Measurements from ENCODE around the gene TSPAN7.
A peak's percentile ranks its signal among the peaks of the same experiment; 100 is the strongest.

The TSPAN7 gene

DNA sequence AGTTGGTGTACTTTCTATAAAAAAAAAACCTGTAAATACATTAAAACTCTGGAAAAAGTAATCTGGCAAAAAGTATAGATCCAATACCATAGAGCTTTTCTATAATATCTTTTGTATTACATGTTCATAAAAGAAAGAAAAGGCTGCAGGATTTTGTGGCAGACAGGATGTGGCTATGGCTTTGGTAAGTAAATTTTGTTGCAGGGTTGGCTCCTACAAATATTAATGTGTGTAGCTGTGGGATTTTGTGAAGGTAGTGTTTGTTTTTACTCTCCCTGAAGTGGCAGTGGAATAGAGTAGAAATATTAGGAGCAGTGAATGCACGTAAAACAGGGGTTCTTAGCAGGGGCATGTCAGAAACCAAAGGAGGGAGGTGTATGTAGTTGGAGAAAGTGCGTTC lies 84.8 kb downstream of the TSPAN7 start:
- no peak for DNase-seq (ENCODE audit: low spot score)

DNA sequence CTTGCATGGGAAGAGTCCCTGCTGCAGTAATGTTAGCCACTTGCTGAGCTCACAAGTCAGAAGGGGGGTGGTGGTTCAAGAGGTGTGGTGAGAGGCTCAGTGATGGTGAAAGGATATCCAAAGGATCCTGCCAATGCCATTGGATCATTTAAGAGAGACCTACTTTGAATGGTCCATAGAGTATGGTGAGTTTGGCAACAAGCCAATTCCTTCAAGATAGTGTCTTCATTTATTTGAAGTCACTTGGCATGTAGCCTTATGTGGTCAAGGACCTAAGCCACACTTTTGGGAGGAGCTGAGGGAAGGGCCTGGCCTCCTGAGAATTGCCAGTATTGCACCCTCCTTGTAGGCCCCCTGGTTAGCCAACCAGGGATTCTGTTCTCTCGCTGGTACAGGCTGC lies 87.9 kb downstream of the TSPAN7 start:
- DNase-seq (ENCODE audit: low spot score), result no peak

DNA sequence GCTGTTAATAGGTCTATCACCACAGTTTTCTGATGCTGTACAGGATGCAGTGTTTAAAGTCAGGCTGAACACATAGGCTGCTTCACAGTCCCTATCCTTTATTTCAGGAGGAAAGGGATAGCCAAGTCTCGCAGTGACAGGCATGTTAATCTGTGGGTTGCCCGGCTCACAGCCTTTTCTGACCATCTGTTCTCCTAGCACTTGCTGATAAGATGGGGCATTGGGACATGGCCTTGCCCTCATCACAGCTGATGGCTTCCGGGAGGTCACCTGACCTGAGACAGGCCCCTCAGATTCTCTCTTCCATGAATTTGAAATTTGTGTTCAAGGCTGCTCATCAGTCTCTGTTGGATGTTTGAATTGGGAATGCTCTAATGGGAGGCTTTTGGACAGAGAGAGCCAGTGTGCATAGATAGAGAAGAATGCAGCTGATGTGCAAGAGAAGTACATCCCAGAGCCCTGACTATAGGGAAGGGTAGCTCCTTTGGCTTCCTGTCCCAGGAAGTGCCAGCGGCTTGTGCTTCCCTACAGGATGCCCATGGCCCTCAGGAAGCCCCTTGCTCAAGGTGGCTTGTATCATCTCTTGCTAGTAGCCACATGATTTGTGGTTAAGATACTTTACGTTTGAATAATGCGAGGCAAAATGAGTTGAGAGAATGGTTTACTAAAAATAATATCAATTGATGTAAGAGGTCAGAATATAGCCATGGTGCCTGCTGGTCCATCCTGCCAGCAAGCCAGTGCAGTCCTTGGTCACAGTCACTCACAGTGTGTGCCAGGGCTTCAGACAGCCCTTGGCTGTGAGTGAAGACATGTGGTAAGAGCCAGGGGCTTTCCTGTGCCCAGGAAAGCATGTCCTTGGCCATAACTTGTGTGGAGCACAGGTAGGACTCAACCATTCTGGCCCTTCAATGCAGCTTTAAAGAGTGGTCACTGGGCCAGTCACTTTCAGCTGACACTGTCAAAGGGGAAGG lies 88.6 kb downstream of the TSPAN7 start:
- peak; percentile 81 for DNase-seq (ENCODE audit: low spot score)

DNA sequence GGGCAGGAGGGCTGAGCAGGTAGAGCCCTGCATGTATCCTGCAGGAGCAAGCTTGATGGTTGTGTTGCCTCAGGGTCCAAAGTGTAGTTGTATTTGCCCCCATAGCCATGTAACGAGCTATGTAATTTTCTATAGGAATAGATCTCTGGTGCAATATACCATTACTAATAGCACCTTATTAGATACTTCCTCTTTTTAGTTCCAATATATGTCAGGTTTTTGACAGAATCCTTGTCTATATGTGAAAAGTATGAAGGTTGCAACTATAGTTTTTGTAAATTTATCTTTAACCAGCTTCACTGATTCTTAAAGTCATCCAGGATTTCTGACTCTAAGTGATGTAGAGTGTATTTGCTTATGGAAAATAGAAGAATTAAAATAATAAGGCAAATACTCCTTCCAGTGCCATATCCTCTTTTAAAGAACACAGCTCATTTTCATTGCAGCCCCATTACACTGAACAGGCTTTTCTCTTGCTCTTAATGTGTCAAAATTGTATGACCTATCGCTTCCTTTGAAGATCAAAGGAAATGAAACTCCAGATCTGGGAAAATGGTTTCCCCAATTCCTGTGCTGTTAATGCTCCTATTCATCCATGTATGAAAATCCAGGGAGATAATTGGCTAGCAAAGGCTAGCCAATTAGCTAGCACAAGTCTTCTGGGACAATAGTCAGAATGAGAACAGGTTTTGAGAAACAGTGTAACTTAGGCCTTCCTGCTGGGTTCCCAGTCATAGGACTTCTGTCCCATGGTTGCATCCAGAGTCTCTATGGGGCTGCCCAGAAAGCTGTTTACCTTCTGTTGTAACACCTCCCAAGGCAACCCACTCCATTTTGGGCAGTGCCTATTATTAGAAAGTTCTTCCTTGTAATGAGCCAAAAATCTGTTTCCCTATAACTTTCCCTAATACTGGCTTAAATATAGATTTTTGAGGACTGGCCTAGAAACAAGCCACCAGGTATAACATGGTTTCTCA lies 90.6 kb downstream of the TSPAN7 start:
- peak; percentile 31 for DNase-seq (ENCODE audit: low spot score)

DNA sequence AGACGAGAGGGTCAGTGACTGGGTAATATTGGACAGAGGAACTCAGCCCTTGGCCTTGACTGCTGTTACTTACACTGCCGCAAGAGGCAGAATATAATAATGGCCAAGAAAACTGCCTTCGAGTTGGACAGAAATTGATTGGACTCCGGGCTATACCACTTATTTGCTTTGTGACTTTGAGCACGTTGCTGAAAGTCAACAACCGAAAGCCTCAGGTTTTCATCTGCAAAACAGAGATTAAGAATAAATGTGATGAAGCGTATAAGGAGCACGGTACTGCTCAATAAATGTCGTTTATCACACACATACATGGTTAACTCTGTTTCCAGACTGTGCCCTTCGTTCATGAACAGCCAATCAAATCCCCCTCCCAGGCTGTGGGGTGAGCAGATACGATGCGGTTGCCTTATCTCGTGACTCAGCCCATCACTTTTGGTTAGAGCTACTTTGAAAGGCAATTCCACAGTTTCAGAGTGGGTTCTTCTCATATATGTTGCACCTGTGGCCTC lies 91.6 kb downstream of the TSPAN7 start:
- DNase-seq (ENCODE audit: low spot score), result no peak

DNA sequence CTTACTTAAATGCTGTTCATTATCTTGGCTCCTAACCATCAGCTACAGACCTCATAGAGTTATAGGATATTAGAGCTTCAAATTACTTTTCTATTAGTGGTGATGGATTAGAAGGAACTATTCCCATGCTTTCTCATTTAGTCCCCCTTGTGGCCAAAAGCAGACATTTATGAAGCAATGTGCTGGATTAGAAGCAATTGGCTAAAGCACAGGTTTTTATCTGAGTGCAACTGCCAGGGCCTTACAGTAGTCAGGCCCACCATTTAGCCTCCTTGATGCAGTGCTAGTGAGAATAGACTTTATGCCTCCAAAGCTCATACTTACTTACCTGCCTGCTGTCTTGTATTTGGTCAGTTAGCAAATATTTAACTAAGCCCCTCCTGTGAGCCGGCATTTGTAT lies 93.0 kb downstream of the TSPAN7 start:
- DNase-seq (ENCODE audit: low spot score), result peak; percentile 55

DNA sequence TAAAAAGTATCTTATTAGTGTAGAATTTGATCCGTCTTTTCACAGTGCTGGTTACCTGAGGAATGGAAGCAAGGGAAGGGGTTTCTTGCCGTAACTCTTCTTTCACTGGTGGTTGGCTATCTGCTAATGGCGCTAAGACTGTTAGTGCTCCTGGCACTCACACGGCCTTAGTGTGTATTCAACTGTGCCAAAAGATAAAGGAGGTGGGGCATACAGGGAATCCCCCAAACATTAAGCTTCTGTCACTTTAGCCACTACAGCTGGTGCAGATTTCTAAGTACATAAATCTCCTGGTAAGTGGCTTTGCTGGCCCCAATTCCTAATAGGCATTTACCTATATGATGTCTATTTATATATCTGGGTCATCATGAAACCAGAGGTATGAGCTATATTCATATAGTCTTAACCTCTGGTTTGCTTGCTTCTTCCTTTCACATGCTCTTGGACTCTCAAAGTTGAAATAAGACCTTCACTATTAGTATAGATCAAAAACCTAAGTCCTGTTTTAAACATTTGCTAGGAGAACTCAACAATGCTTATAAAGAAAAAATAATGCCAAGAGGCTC lies 95.1 kb downstream of the TSPAN7 start:
- no peak for DNase-seq (ENCODE audit: low spot score)

DNA sequence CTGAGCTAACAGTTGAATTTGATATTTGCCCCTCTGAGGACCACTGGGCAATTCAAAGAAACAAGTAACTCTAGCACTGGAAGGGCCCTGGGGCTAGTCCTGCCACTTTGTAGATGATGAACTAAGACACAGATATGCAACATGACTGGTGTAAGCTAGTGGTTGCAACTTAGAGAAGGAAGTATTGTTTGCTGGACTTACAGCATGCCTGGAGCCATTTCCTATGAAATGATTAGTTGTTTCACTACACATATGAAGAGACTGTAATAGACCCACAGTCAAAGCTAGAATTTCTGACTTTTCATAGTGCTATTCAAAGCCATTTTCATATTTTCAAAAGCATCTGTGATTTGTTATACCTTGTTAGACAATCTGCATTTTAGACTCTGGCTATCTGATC lies 96.2 kb downstream of the TSPAN7 start:
- no peak for DNase-seq (ENCODE audit: low spot score)

DNA sequence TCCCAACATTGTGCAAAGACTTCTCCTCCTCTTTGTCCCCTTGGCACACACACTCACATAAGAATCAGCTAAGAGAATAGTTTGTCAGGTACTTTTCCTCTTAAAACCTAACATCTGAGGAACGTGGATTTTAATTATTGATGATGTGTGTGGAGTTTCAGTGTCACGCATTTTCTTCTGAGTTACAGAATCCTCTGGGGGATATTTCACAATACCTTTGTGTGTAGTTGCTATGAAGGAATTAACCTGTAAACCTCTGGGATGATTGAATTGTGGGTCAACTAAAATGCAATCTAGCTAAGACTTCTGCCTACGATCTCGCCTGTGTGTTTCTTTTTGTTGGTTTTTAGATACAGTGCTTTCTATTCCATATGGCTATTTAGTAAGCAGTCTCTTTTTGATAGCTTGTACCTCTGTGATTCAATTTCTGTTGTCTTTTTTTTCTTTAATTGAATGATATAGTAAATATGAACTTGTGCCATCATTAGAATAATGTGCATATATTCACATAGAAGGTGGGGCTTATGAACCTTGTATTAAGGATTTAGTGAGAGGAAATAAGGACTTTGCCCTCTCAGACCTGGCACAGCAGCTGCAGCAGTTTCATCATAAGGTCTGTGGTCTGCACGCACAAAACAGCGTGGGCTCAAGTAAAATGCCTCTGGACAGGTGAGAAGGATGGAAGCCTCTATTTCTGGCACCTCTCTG lies 99.2 kb downstream of the TSPAN7 start:
- DNase-seq (ENCODE audit: low spot score), result no peak

DNA sequence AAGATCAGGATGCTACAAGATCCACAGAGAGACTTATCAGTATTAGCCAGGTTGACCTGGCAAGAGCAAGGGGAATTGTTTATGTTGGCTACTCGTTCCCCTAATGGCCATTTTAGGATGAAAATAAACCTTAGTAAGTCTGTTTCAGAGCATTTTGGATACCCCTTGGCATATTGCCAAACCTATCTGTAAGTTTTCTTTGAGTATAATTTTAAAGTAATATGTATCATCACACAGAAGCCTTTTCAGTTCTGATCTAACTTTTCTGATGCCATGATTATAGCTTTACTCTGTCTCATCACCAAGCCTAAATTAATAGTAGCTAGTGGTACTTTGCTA lies 99.7 kb downstream of the TSPAN7 start:
- DNase-seq (ENCODE audit: low spot score), result no peak

DNA sequence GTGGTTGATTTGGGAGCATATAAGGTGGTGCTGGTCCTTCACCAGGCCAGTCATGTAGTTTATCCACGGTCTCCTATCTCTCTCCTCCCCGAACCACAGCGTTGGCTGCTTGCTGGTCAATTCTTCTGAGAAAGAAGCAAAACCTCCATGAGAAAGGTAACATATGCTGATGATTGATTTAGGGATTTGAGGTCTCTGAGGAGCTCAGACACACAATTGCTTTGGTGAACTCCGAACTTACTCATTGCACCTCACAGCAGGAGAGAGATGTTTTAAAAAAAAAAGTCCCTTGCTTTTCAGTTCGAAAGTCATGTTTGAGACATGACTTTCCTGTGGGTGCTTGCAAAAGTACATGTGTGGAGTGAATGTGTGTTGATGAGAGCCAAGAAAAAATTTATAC lies 100.2 kb downstream of the TSPAN7 start:
- DNase-seq (ENCODE audit: low spot score), result no peak

DNA sequence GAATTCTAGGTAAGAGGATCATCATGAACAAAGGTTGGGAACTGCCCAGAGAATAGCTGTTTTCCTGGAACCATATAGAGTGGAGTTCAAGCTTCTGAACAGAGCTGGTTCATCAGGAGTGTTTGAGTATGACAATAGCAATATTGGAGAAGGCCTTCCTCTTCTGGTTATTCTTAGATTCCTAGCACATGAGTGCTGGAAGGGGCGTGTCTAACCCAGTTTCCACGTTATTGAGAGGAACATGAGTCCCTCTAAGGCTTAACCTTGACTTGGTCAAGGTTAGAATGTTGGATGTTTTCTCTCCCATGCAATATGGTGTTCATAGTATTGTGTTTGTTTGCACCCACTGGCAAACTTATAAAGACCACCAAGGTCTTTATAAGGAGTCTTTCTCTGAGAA lies 101.3 kb downstream of the TSPAN7 start:
- no peak for DNase-seq (ENCODE audit: low spot score)

DNA sequence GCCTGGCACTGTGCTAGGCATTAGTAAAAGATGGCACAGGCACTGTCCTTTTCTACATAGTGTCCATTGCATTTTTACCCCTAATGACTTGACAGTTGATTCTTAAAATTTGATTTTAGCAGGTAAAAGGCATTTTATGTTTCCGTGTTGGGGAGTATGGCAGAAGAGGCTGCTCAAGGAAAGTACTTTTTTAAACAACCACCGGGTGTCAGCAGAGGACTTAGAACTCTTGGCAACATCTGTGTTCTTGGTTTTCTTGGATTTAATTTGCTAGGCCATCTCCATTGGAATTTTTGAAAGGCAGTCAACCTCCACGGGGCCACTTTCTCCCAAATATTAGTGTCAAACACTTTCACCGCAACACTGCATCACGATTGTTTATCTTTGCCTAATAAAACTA lies 102.9 kb downstream of the TSPAN7 start:
- DNase-seq (ENCODE audit: low spot score), result peak; percentile 38

DNA sequence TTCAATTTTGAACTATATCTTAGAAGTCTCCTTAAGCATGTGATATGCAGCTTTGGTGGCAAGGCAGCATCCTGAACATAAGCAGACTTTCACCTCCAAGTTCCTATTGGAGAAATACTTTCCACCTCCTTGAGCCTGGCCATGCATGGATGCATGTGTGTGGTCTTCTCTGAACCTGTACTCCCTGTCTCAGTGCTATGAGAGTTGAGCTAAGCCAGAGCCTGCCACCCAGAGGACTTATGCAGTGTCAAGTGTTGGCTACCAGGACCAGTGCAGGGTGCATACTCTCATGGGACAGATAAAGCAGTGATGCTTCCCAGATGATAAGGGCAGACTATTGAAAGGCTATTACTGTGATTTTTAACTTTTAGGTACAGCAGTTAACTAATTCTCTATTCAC lies 105.6 kb downstream of the TSPAN7 start:
- no peak for DNase-seq (ENCODE audit: low spot score)

DNA sequence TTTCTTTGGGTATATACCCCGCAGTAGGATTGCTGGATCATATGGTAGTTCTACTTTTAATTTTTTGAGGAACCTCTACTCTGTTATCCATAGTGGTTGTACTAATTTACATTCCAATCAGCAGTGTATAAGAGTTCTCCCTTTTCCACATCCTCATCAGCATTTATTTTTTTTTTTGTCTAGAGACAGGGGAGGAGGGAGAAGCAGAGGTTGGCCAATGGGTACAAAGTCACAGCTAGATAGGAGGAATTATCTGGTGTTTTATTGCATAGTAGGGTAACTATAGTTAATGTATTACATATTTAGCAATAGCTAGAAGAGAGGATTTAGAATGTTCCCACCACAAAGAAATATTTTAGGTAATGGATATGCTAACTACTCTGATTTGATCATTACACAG lies 107.4 kb downstream of the TSPAN7 start:
- DNase-seq (ENCODE audit: low spot score), result no peak

DNA sequence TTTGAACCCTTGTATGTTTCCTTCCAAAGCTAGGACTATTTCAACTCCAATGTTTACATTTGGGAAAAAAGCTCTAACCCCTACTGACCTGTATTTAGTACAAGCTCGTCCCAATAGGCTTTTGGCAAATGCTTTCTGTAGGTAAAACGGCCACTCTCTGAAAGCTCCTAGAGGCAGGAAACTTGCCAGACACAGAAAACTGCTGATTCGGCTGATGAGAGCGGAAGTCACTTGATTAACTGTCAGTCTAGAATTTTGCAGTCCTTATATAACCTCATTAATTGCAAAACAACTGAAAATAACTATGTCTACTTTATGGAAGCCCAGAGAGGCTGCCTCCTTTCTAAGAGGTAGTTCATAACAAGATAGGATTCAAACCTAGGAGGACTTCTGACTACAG lies 108.1 kb downstream of the TSPAN7 start:
- no peak for DNase-seq (ENCODE audit: low spot score)

DNA sequence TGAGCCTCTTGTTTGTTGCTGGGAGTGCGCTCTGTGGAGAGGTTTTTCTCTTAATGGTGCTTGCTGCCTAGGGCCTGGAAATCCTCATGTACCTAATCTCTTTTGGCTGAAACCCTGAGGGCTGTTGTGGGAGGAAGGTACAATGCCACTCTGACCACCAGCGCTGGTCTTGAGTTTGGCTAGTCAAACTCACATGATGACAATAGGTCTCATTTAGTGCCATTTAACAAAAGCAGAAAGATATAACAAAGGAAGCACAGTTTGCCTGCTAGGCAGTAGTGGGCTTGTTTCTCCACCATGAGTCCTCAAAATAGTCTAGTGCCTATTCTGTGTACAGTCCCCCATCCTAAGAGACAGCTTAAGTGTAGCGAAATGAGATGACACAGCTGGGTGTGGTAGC lies 111.3 kb downstream of the TSPAN7 start:
- no peak for DNase-seq (ENCODE audit: low spot score)

DNA sequence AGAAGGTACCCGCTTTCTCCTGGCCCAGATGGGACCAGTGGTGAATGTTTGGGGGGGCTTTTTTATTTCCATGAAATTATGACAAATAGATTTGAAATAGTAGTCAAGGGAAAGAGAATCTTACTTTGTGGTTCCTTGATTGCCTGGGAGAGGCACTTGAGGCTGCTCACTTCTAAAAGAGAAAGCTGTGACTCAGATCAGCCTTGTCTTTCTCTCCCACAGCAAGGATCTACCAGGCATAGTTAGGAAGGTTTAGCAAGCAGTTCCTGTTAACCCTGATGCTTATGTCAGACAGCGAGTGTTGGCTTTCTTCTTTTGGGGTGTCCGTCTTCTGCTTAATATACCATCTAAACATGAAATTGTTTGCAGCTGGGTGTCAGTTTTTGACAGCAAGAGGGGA lies 114.5 kb downstream of the TSPAN7 start:
- DNase-seq (ENCODE audit: low spot score), result no peak

DNA sequence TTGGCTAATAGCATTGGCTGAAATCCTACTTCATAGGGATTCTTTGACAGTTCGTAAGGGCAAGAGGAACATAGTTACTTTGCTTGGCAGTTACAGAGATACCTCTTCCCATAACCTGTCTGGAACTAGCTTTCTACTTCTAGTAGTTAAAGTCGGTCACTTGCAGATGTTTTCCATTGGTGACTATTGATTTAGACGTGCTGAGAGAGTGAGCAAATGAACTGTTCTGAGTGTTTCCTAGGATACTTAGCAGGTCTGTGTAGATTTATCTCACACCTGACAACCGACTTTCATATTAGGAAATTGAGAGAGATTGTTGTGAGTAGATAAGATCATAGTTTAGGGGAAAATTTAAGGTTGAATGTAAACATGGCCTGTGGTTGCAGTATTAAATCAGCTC lies 116.8 kb downstream of the TSPAN7 start:
- DNase-seq (ENCODE audit: low spot score), result no peak

DNA sequence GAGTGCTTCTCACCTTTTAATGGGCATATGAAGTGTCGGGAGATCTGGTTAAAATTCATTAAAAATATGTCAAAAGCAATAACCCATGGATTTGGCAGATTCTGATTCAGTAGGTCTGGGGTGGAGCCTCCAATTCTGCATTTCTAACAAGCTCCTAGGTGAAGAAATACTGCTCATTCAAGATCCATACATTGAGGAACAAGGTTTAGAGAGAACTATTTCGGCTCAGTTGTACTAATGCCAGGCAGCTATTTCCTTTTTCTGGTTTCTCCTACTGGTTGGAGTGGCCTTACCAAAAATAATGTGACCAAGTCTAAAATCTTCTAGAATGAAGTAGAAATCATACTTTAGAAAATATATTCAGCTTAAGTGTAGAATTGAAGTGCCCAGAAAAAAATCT lies 117.5 kb downstream of the TSPAN7 start:
- DNase-seq (ENCODE audit: low spot score), result no peak

DNA sequence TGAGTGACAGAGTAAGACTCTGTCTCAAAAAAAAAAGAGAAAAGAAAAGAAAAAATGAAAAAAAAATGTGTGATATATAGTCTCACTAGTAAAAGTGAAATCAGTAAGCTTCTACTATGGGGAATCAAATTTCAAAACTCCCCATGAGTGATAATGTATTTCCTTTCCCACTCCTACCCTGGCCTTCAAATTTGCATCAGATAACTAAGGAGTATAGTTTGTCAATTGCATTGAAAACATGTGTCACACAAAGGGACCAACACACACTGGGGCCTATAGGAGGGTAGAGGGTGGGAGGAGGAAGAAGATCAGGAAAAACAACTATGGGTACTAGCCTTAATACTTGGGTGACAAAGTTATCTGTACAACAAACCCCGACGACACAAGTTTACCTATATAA lies 118.4 kb downstream of the TSPAN7 start:
- no peak for DNase-seq (ENCODE audit: low spot score)

DNA sequence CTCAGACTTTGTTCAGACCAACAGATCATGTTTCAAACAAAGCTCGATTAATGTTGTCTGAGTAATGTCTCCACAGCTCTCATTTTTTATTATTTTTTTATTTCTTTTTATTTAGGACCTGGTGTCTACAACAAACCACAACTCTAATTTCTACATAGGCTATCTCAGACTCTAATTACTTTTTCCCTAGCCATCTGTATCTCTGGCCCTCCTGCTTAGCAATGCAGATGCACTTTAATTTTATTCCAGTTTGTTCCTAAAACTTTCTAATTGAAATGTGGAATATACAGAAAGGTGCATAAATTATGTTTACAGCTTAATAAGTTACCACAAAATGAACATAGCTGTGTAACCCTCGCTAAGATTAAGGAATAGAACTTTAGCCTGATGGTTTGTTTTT lies 120.8 kb downstream of the TSPAN7 start:
- no peak for DNase-seq (ENCODE audit: low spot score)

All from cerebellar cortex (tissue), 1 donor.